GM12873 (cell line): ENCODE measurements around the gene CKAP2L.

ENCODE experiments used
- TF ChIP-seq, protein P1 (sequence below): IDR thresholded peaks from 2 replicates; pipeline ENCODE4 v1.5.1; 2012; ENCODE audit warnings: low read depth, mild to moderate bottlenecking, moderate library complexity, low read length, control low read depth; ENCODE audit not compliant: insufficient read depth; ENCODE audit errors: missing control alignments

The CKAP2L gene

GRCh38 chr2:112790305-112790704 is 25.9 kb upstream of the CKAP2L start:
- TF ChIP-seq, protein P1, sequence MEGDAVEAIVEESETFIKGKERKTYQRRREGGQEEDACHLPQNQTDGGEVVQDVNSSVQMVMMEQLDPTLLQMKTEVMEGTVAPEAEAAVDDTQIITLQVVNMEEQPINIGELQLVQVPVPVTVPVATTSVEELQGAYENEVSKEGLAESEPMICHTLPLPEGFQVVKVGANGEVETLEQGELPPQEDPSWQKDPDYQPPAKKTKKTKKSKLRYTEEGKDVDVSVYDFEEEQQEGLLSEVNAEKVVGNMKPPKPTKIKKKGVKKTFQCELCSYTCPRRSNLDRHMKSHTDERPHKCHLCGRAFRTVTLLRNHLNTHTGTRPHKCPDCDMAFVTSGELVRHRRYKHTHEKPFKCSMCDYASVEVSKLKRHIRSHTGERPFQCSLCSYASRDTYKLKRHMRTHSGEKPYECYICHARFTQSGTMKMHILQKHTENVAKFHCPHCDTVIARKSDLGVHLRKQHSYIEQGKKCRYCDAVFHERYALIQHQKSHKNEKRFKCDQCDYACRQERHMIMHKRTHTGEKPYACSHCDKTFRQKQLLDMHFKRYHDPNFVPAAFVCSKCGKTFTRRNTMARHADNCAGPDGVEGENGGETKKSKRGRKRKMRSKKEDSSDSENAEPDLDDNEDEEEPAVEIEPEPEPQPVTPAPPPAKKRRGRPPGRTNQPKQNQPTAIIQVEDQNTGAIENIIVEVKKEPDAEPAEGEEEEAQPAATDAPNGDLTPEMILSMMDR: no peak

- TF ChIP-seq, protein P1: no peak
Measured at GRCh38 chr2:112789186-112789585, 24.8 kb upstream of the CKAP2L start.

DNA sequence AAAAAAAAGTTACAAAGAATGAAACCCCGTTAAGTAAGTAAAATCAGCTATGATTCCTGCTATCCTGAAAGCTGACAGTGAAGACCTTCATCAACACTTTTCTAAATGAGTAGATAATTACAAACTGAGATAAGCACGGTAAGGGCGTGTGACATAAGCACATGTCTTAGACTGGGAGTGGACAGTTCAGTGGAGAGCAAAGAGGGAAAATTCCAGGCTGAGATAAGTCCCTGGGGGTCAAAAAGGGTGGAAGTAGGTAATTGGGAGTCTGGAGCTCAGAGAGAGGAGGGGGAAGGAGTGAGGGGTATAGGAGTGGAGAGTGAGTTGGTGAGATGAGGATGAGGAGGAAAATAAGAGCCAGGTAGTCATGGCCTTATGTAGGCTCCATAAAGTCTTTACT is 24.2 kb upstream of the CKAP2L start:
- TF ChIP-seq, protein P1: no peak

DNA sequence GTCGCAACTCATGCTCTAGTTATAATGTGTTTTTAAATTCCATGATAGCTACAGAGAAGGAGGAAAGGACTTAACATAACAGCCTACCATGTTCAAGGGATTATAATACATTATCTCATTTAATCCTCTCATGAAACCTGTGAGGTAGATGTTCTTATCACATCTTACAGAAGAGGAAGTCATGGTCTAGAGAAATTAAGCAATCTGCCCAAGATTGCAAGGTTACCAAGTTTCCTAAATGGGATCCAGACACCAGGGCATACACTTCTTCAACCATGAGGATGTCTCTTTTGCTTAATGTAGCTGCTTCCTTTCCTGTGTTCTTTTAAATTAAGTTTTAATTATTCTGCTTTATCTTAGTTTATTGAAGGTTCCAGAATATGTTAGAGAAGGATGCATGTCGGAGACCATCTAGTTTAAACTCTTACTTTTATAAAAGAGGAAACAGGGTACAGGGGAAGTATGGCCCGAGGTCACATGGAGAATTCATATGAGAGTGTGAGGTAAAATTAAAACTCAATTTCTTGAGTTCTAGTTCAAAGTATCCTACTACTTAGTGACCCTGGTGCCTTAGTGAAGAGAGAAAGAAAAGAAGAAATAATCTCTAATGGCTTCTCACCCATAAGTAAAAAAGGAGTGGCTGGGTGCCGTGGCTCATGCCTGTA is 23.5 kb upstream of the CKAP2L start:
- TF ChIP-seq, protein P1: no peak

GRCh38 chr2:112787294-112787693 is 22.9 kb upstream of the CKAP2L start:
- TF ChIP-seq, protein P1: no peak

DNA sequence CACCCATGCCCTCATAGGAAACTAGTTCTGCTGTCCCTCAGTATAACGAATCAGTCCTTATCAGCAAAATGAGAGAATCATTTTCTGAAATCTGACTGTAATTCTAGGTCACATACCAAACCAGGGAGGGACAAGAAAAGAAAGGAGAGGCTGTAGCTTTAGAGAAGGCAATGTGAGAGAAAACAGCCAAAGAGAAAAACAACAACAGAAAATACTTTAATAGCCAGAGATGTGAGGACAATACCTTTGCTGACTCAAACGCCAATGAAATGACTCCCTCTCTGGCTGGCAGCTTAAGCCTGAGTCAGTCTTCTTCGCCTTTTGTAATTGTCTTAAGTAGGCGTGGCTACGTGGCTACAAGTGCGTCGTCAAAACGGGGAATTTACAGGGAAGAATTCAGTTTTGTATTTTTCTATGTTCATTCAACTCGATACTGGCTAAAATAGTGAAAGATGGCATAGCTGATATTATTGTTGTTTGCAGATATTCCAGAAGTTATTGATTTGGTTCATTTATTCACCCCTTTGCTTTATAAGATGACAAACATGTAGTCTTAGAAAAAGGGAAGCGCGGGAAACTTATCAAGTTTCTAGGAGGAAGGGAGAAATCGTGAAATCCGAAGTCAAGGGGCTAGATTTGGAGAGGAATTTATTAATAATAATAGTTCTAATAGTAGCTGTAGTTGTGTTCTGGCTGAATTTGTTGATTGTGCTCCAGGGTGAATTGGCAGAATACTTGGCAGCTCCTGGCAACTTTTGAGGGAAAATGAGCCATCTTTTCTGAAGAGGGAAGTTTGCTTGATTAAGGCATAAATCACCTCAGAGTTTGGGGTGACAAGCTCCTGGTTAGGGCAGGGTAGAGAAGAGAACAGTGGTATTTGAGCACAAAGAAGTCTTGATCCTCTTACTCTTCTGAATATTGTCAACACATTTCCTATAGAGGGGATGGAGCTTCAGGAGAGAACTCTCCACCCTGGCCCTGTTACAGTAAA is 20.1 kb upstream of the CKAP2L start, which contains the start of gene IL1A:
Gene IL1A (minus strand): TSS at position 295 of the 991 bp plus-strand sequence. CDS start 723 bp downstream, outside the sequence.
- TF ChIP-seq, protein P1: no peak

GRCh38 chr2:112783187-112783714 is 18.8 kb upstream of the CKAP2L start:
- TF ChIP-seq, protein P1: no peak
